ENCODE measurements around the gene PCED1B.

DNA sequence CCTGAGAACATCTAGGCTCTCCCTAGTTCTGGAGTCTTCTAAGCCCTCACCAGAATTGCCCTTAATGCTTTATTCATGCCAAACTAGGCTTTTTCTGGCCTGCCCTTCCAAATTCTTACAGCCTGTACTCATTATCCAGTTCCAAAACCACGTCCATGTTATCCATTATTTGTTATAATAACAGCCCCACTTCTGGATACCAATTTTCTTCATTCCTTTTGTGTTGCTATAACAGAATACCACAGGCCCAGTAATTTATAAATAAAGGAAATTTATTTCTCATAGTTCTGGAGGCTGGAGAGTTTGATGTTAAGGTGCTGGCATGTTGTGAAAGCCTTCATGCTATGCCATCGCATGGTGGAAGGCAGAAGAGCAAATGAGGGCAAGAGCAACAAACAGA is 68.3 kb downstream of the PCED1B start:
- TF ChIP-seq, protein P1, sequence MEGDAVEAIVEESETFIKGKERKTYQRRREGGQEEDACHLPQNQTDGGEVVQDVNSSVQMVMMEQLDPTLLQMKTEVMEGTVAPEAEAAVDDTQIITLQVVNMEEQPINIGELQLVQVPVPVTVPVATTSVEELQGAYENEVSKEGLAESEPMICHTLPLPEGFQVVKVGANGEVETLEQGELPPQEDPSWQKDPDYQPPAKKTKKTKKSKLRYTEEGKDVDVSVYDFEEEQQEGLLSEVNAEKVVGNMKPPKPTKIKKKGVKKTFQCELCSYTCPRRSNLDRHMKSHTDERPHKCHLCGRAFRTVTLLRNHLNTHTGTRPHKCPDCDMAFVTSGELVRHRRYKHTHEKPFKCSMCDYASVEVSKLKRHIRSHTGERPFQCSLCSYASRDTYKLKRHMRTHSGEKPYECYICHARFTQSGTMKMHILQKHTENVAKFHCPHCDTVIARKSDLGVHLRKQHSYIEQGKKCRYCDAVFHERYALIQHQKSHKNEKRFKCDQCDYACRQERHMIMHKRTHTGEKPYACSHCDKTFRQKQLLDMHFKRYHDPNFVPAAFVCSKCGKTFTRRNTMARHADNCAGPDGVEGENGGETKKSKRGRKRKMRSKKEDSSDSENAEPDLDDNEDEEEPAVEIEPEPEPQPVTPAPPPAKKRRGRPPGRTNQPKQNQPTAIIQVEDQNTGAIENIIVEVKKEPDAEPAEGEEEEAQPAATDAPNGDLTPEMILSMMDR (IDR thresholded peaks at IDR 0.05), result no peak
- TF ChIP-seq POLR2AphosphoS5 (IDR thresholded peaks at IDR 0.05) (no peak), POLR2A (IDR thresholded peaks at IDR 0.05) (no peak)
